Measurements from ENCODE around the gene CDC16.

The CDC16 gene

GRCh38 chr13:114264886-114265611 lies 30.4 kb downstream of the CDC16 start:
- no peak for DNase-seq

- no peak for DNase-seq
Observed at GRCh38 chr13:114266241-114266640, 31.5 kb downstream of the CDC16 start.

GRCh38 chr13:114268344-114269280 lies 33.9 kb downstream of the CDC16 start:
- DNase-seq, result no peak

- DNase-seq, result no peak
Observed at GRCh38 chr13:114269281-114269770, 34.6 kb downstream of the CDC16 start.

GRCh38 chr13:114272977-114273376 lies 38.3 kb downstream of the CDC16 start:
- DNase-seq, result no peak

GRCh38 chr13:114275304-114275703 lies 40.6 kb downstream of the CDC16 start:
- DNase-seq, result no peak

GRCh38 chr13:114279146-114279545 lies 44.4 kb downstream of the CDC16 start:
- no peak for DNase-seq

GRCh38 chr13:114279758-114280355 lies 45.2 kb downstream of the CDC16 start:
- no peak for DNase-seq

- peak; percentile 75 for DNase-seq
Observed at GRCh38 chr13:114281351-114282040, 46.8 kb downstream of the CDC16 start, which contains the start of gene UPF3A. TSS of gene UPF3A (plus strand) at chr13:114281601. CDS start at chr13:114281640, 39 bp downstream.

- DNase-seq, result peak; percentile 62
Observed at GRCh38 chr13:114282041-114282670, 47.5 kb downstream of the CDC16 start.

- no peak for DNase-seq
Observed at GRCh38 chr13:114283576-114283975, 48.9 kb downstream of the CDC16 start.

GRCh38 chr13:114284680-114285079 lies 50.0 kb downstream of the CDC16 start:
- DNase-seq, result no peak

- no peak for DNase-seq
Observed at GRCh38 chr13:114285166-114285808, 50.6 kb downstream of the CDC16 start.

GRCh38 chr13:114286808-114287207 lies 52.1 kb downstream of the CDC16 start:
- no peak for DNase-seq

GRCh38 chr13:114288157-114288591 lies 53.5 kb downstream of the CDC16 start:
- no peak for DNase-seq

- no peak for DNase-seq
Observed at GRCh38 chr13:114296448-114296847, 61.8 kb downstream of the CDC16 start.

GRCh38 chr13:114296902-114297301 lies 62.2 kb downstream of the CDC16 start:
- DNase-seq, result no peak

- DNase-seq, result no peak
Observed at GRCh38 chr13:114298866-114299265, 64.2 kb downstream of the CDC16 start.

- DNase-seq, result no peak
Observed at GRCh38 chr13:114299604-114300305, 65.1 kb downstream of the CDC16 start.

- DNase-seq, result no peak
Observed at GRCh38 chr13:114303700-114304327, 69.1 kb downstream of the CDC16 start.
